NCI-H2107 (cell line): ENCODE results near the gene TMEM126B.

Source experiments
- DNase-seq: peaks from one replicate; lab custom pipeline; 2025; lab: John Stamatoyannopoulos, UW

Gene TMEM126B

GRCh38 chr11:85682330-85683305 is 54.2 kb downstream of the TMEM126B start:
- DNase-seq = no peak

DNA sequence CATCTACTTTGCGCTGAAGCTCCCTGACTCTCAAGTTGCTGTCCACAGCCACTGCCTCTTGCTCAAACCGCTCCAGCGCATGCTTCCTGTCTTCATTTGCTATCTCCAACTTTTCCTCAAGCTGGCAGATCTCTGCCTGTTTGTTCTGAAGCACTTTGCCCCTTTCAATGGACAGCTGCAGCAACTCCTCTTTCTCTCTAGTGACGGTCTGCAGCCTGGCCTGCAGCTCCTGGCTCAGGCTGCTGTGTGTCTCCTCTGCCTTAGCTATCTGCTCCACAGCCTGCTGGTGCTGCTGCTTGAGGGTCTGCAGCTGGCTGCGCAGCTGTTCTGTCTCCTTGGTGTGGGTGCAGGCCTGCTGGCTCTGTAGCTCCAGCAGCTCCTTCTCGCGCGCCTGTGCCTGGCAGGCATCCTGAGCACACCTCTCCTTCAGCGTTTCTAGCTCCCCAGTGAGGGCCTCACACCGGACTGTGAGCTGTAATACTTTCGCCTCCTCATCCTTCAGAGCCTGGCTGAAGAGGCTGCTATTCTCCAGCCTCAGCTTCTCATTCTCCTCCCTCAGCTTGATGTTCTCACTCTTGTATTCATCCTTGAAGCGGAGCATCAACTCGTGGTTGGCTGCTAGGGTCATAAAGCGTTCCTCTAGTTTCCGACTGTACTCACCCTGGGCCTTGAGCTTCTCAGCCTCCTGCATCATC is 56.9 kb downstream of the TMEM126B start:
- no peak for DNase-seq

- no peak for DNase-seq
Observed at GRCh38 chr11:85685820-85686459, 57.5 kb downstream of the TMEM126B start, which contains the start of gene CCDC89. TSS of gene CCDC89 (minus strand) at chr11:85686195. CDS start at chr11:85686130, 65 bp downstream.
